ENCODE results near the gene ZHX3. TPM values are rescaled to one million over a fixed set of nuclear protein-coding genes. Genes with fewer than 3 reads are reported as not detected.
A peak's percentile ranks its signal among the peaks of the same experiment; 100 is the strongest.

ZHX3 gene
- polyA plus RNA-seq, 4 donors = 19.7 to 28.7 (median 25.3) TPM

- no peak for DNase-seq (ENCODE audit: low read depth in 4 of 4, low spot score in 3 of 4)
These were observed 140.6 kb downstream of the ZHX3 start for GRCh38 chr20:41176711-41177552.

- DNase-seq (ENCODE audit: low read depth in 4 of 4, low spot score in 3 of 4) = no peak
These were observed 141.7 kb downstream of the ZHX3 start for GRCh38 chr20:41175727-41176330.

GRCh38 chr20:41175201-41175651 is 142.3 kb downstream of the ZHX3 start:
- no peak for DNase-seq (ENCODE audit: low read depth in 4 of 4, low spot score in 3 of 4)

DNA sequence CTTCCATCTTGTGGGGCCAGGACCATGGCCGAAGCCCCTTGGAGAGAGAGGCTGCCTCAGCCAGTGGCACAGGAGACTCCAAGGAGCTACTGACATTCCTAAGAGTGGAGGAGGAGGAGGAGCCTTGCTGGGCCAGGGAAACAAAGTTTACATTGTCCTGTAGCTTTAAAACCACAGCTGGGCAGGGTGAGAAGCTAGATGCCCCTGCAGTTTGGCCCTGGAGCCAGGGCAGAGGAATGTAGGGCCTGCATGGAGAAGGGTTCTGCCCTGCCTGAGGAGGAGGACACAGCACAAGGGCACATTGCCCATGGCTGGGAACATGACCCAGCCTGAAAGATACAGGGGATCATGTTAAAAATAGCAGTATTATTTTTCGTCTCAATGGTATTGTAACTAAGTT is 142.7 kb downstream of the ZHX3 start:
- DNase-seq (ENCODE audit: low read depth in 4 of 4, low spot score in 3 of 4) = no peak

DNA sequence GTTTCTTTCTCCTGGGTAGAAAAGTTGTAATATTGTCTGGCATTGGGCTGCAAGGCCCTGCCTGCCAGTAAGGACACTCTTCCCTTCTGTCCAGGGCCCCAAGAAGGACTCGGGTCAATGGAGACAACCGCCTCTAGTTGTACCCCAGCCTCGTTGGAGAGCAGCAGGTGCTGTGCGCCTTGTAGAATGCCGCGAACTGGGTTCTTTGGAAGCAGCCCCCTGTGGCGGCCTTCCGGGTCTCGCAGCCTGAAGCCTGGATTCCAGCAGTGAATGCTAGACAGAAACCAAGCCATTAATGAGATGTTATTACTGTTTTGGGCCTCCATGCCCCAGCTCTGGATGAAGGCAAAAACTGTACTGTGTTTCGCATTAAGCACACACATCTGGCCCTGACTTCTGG is 143.2 kb downstream of the ZHX3 start:
- DNase-seq (ENCODE audit: low read depth in 4 of 4, low spot score in 3 of 4) = no peak

- no peak for DNase-seq (ENCODE audit: low read depth in 4 of 4, low spot score in 3 of 4)
These were observed 143.7 kb downstream of the ZHX3 start for GRCh38 chr20:41173791-41174341.

DNA sequence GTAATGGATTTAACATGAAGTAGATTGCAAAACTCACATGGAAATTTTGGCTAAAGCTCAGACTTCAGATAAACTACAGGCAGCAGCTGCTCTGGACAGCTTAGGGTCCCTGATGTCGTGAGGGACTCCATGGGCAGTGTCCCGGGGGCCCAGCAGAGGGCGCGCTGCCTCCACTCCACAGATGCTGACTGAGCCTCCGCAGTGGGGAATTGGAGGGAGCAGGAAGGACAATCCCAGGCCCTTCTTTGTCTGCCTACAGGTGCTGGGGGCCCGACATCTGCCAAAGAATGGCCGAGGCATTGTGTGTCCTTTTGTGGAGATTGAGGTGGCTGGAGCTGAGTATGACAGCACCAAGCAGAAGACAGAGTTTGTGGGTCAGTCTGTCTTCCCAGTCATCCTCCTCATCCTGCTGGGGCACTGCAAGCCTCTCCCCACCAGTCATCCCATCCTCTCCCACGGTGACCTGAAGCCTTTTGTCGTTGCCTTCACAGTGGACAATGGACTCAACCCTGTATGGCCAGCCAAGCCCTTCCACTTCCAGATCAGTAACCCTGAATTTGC is 144.3 kb downstream of the ZHX3 start:
- peak; percentile 50 to 62 (median 60) for DNase-seq (ENCODE audit: low read depth in 4 of 4, low spot score in 3 of 4)

DNA sequence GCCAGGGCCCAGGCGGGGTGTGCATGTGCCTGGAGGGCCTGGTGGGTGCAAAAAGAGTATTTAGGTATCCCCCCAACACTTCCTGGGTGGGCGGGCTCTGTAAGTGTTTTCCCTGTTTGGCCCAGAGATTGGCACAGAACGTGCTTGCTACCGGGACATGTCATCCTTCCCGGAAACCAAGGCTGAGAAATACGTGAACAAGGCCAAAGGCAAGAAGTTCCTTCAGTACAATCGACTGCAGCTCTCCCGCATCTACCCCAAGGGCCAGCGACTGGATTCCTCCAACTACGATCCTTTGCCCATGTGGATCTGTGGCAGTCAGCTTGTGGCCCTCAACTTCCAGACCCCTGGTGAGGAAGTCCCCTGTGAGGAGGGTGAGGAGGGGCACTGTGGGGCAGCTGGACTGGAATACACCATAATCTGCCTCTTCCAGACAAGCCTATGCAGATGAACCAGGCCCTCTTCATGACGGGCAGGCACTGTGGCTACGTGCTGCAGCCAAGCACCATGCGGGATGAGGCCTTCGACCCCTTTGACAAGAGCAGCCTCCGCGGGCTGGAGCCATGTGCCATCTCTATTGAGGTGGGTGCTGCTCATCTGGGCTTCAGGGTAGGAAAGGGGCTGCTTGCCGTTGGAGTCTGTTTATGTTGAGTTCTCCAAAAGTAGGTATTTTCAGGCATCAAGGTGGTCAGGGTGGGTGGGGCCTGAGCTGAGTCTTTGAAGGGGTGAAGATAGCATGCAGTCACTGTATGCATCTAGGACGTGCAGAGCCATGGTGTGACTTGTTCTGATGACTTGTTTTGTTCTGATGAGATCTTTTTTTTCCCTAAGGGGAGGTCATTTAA is 145.0 kb downstream of the ZHX3 start:
- no peak for DNase-seq (ENCODE audit: low read depth in 4 of 4, low spot score in 3 of 4)

GRCh38 chr20:41171736-41172295 is 145.7 kb downstream of the ZHX3 start:
- no peak for DNase-seq (ENCODE audit: low read depth in 4 of 4, low spot score in 3 of 4)

- no peak for DNase-seq (ENCODE audit: low read depth in 4 of 4, low spot score in 3 of 4)
These were observed 147.0 kb downstream of the ZHX3 start for GRCh38 chr20:41170386-41171105.

DNA sequence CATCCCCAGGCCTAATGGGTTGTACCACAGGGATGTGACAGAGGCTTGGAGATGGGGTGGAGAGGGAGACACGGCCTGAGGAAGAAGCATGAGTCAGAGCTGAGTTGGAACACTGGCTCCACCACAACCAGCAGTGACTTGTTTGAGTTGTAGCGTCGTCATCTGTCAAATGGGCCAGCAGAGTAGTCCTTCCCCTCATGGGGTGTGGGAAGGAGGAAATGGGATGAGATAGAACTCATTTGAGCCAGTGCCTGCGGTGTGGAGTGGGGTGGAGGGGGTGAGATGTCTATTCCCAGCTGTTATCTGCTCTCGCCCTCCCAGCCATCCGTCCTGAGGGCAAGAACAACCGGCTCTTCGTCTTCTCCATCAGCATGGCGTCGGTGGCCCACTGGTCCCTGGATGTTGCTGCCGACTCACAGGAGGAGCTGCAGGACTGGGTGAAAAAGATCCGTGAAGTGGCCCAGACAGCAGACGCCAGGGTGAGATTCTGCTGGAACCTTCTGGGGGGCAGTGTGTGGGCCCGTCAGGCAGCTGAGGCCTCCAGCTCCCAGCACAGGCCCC is 147.7 kb downstream of the ZHX3 start:
- no peak for DNase-seq (ENCODE audit: low read depth in 4 of 4, low spot score in 3 of 4)

DNA sequence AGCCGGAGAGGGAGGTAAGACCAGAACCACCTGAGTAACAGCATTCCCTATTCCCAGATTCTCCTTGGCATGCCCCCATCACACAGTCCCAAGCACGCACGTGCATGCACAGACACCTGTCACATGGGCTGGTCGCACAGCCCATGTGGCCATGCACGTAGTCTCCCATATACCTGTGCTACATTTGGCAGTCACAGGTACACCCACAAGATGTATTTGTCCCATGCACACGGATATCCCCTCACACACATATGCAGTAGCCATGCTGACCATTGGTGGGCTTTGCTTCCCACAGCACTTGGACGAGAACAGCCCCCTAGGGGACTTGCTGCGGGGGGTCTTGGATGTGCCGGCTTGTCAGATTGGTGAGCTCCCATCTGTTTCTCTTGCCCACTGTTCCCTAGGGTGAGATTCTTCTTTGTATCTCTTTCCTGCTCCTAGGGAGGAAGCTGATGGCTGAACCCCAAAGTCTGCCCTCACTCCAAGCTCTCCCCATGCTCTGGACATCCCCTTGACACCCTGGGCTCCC is 148.3 kb downstream of the ZHX3 start:
- DNase-seq (ENCODE audit: low read depth in 4 of 4, low spot score in 3 of 4) = no peak

DNA sequence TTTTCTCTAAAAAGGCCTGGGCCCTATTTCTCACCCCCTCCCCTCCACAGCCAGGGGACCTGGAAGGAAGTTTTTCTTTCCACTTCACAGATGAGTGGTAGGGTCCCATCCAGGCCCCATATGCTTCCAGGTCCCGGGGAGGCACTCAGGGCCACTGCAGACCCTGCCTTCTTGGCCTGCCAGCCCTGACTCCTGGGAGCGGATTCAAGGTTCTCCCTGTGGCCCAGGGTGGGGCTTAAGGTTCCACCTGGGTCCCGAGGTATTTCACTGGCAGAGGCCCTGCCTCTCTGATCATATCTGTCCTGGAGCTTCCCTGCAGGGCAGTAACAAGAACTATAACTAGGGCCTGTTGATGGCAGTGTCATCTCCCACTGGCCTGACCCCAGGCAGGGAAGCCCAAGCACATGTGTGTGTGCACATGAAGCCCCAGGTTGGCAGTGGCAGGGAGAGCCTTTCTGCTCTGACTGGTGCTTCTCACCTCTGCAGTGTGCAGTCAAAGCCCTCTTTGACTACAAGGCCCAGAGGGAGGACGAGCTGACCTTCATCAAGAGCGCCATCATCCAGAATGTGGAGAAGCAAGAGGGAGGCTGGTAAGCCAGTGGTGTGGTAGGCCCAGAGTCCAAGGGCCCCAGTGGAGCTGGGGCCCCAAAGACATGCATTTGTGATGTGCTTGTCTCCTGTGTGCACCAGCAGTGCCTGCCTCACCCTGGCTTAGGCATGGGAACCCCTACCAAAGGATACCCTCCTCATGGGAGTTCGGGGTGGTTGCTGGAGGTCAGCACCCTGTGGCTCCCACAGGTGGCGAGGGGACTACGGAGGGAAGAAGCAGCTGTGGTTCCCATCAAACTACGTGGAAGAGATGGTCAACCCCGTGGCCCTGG is 149.0 kb downstream of the ZHX3 start:
- DNase-seq (ENCODE audit: low read depth in 4 of 4, low spot score in 3 of 4) = no peak

GRCh38 chr20:41167481-41168253 is 149.9 kb downstream of the ZHX3 start:
- no peak for DNase-seq (ENCODE audit: low read depth in 4 of 4, low spot score in 3 of 4)

GRCh38 chr20:41167118-41167470 is 150.4 kb downstream of the ZHX3 start:
- DNase-seq (ENCODE audit: low read depth in 4 of 4, low spot score in 3 of 4) = no peak

DNA sequence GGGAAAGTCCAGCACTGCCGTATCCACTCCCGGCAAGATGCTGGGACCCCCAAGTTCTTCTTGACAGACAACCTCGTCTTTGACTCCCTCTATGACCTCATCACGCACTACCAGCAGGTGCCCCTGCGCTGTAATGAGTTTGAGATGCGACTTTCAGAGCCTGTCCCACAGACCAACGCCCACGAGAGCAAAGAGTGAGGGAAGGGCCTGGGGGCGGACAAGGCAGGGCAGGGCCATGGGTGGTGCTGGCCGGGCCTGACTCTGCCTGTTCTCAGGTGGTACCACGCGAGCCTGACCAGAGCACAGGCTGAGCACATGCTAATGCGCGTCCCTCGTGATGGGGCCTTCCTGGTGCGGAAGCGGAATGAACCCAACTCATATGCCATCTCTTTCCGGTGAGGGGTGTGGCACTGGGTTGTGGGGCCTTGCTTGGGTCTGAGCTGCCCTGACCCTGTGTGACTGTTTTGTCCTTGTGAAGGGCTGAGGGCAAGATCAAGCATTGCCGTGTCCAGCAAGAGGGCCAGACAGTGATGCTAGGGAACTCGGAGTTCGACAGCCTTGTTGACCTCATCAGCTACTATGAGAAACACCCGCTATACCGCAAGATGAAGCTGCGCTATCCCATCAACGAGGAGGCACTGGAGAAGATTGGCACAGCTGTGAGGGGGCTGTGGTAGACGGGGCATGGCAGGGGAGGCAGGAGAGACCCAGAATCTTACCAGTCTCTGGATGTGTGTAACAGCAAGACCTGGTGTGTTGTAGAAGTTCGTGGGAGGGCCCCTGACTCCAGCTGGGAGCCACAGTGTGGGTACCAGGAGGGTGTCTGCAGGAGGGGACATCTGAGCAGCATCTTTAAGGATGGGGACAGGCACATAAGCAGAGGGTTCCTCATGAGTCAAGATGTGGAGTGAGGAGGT is 151.1 kb downstream of the ZHX3 start:
- DNase-seq (ENCODE audit: low read depth in 4 of 4, low spot score in 3 of 4) = no peak

All from right renal pelvis (tissue), 4 donors.